ENCODE results near the gene HAUS3.
"Not testable (repeated sequence)": the region's sequence is repeated elsewhere in the genome, so short reads cannot be mapped to it uniquely, and the experiment has no call there.

- TF ChIP-seq CTCF (IDR thresholded peaks at IDR 0.05; ENCODE audit: low read length); EZH2 (optimal IDR thresholded peaks at IDR 0.05; ENCODE audit: low read depth, low read length); EZH2phosphoT487 (IDR thresholded peaks at IDR 0.05; ENCODE audit: low read length): not testable (repeated sequence)
Measured at GRCh38 chr4:2202789-2203188, 39.1 kb downstream of the HAUS3 start.
